Panc1 (cell line): Measurements from ENCODE around the gene MLKL. TPM values are rescaled to one million over a fixed set of nuclear protein-coding genes. Genes with fewer than 3 reads are reported as not detected.
A peak's percentile ranks its signal among the peaks of the same experiment; 100 is the strongest.

ENCODE experiments used
- ATAC-seq: fragments of 200-7000 bp; cut with Tn5 transposase; 2 replicates; pipeline ENCODE4 v1.9.1; 2020; ENCODE audit warnings: mild to moderate bottlenecking, moderate library complexity
- BruUV-seq: library from RNA; stranded (reverse); fragments of 400-500 nt; replicated peaks from 2 replicates; lab custom pipeline; 2021; lab: Mats Ljungman, UMichigan
- CTCF ChIA-PET: fragments of 300-600 bp; sonication (Branson Sonifier 250); formaldehyde crosslinking; loops from one replicate; lab custom pipeline; 2022; ENCODE audit warnings: antibody characterized with exemption; lab: Charles Lee
- POLR2A ChIA-PET: fragments of 300-600 bp; sonication (Branson Sonifier 250); formaldehyde crosslinking; loops from one replicate; lab custom pipeline; 2022; ENCODE audit warnings: antibody characterized with exemption; lab: Charles Lee
- DNase-seq: peaks from one replicate; pipeline ENCODE4 v3.0.0-alpha.2; 2010; ENCODE audit warnings: low read depth, low spot score
- H3K27ac ChIP-seq: 2 replicates; pipeline ENCODE4 v1.5.1; 2011; ENCODE audit warnings: mild to moderate bottlenecking, low read length, inconsistent platforms
- H3K27me3 ChIP-seq: fragments of 200-500 bp; sonication (Bioruptor generic); 2 replicates; pipeline ENCODE4 v1.6.0; 2014; ENCODE audit warnings: low read length, inconsistent platforms; ENCODE audit not compliant: control insufficient read depth, insufficient read depth
- H3K36me3 ChIP-seq: fragments of 200-500 bp; sonication (Bioruptor generic); 2 replicates; pipeline ENCODE4 v1.5.1; 2014; ENCODE audit warnings: inconsistent platforms, mild to moderate bottlenecking, low read length, moderate library complexity; ENCODE audit not compliant: control insufficient read depth, insufficient read depth
- H3K4me1 ChIP-seq: 2 replicates; pipeline ENCODE4 v1.5.1; 2011; ENCODE audit warnings: inconsistent platforms, mild to moderate bottlenecking, low read length, moderate library complexity; ENCODE audit not compliant: control insufficient read depth, insufficient read depth
- H3K4me3 ChIP-seq, 2 experiments: 2 replicates each; pipeline ENCODE4 v1.5.1; 2011 to 2012; ENCODE audit warnings: low read depth in 2 of 2, low read length in 2 of 2, mild to moderate bottlenecking in 2 of 2, inconsistent platforms in 1 of 2, moderate library complexity in 1 of 2
- H3K9me3 ChIP-seq: fragments of 200-500 bp; sonication (Bioruptor generic); 2 replicates; pipeline ENCODE4 v1.5.1; 2014; ENCODE audit warnings: low read depth, mild to moderate bottlenecking, inconsistent platforms, low read length, moderate library complexity; ENCODE audit not compliant: control insufficient read depth, insufficient read depth
- CTCF ChIP-seq: fragments of 450-650 bp; IDR thresholded peaks from 2 replicates; pipeline ENCODE4 v1.5.1; 2017; ENCODE audit warnings: mild to moderate bottlenecking
- POLR2AphosphoS5 ChIP-seq: IDR thresholded peaks from 2 replicates; pipeline ENCODE4 v1.6.1; 2012; ENCODE audit warnings: mild to moderate bottlenecking, low read depth, low read length, moderate library complexity
- REST ChIP-seq, 2 experiments: IDR thresholded peaks; 2 replicates each; pipeline ENCODE4 v1.6.1; 2011 to 2012; ENCODE audit warnings: low read depth in 2 of 2, control low read depth in 1 of 2, low read length in 1 of 2, mild to moderate bottlenecking in 1 of 2, moderate library complexity in 1 of 2; ENCODE audit not compliant: insufficient read depth in 1 of 2
- SIN3A ChIP-seq: IDR thresholded peaks from 2 replicates; pipeline ENCODE4 v1.6.1; 2012; ENCODE audit warnings: low read depth, mild to moderate bottlenecking, low read length, moderate library complexity, borderline replicate concordance; ENCODE audit not compliant: insufficient read depth
- TCF7L2 ChIP-seq: IDR thresholded peaks from 2 replicates; pipeline ENCODE4 v1.6.1; 2011; ENCODE audit warnings: mild to moderate bottlenecking, low read depth, low read length, inconsistent platforms
- in situ Hi-C: cut with HindIII; loops from 2 replicates; pipeline ENCODE4 v1.10.0; 2016; ENCODE audit warnings: low sequenced_read_pairs, low pct_unique_long_range_greater_than_20kb
- intact Hi-C: fragments of 100-400 bp; cut with micrococcal nuclease; formaldehyde crosslinking; loops from one replicate; pipeline ENCODE4 v1.10.0; 2022; ENCODE audit not compliant: unreplicated experiment
- total RNA-seq: library from RNA; stranded (reverse); gene quantifications from one replicate; pipeline ENCODE4 v1.2.1, GENCODE V29; 2021; ENCODE audit not compliant: unreplicated experiment

The MLKL gene
- total RNA-seq, 1 experiment from 2014 or later: 4.8 TPM

GRCh38 chr16:74649839-74650504, 50.7 kb downstream of the MLKL start:
- DNase-seq (no peak), ATAC-seq (no peak)
- no peak overlapping the region for H3K27ac ChIP-seq
- BruUV-seq: TSS peak; percentile 48
- ChIA-PET CTCF (interaction anchor here (0.6 to 0.7 kb wide), 3 partner anchors 53 to 88 kb away, joined by 3 to 5 read pairs (median 5); no protein-coding TSS in a partner anchor), POLR2A (interaction anchor here (0.7 kb wide), 1 partner anchor 19 kb away, joined by 3 read pairs; no protein-coding TSS in a partner anchor)
- no peaks in the 10 kb centered on the region for H3K9me3 ChIP-seq
- intact Hi-C loops: no loop called here
- H3K4me3 ChIP-seq: no peak overlapping the region
- TF ChIP-seq SIN3A (no peak), REST (IDR thresholded peaks at IDR 0.05; ENCODE audit: insufficient read depth in 1 of 2, low read depth in 2 of 2, low read length in 1 of 2) (no peak), TCF7L2 (no peak), CTCF (no peak), POLR2AphosphoS5 (no peak)
- in situ Hi-C loops: no loop called here
- peaks cover 20% of the 10 kb centered on the region; the same call in 1 of the 2 replicates for H3K36me3 ChIP-seq
- H3K4me1 ChIP-seq: no peaks in the 10 kb centered on the region
- H3K27me3 ChIP-seq: no peaks in the 10 kb centered on the region

- no peak for ATAC-seq
- H3K27me3 ChIP-seq: no peaks in the 10 kb centered on the region
- intact Hi-C loops (no loop called here), in situ Hi-C loops (no loop called here)
- DNase-seq: no peak
- H3K36me3 ChIP-seq: peaks cover 30% of the 10 kb centered on the region
- H3K4me3 ChIP-seq: no peak overlapping the region
- ChIA-PET CTCF (no interaction called here), POLR2A (no interaction called here)
- BruUV-seq: no TSS peak
- no peaks in the 10 kb centered on the region for H3K4me1 ChIP-seq
- no peaks in the 10 kb centered on the region for H3K9me3 ChIP-seq
- TF ChIP-seq REST (IDR thresholded peaks at IDR 0.05; ENCODE audit: insufficient read depth in 1 of 2, low read depth in 2 of 2, low read length in 1 of 2) (no peak), POLR2AphosphoS5 (no peak), CTCF (no peak), SIN3A (no peak), TCF7L2 (no peak)
- H3K27ac ChIP-seq: no peak overlapping the region
Observed at GRCh38 chr16:74641969-74642368, 58.7 kb downstream of the MLKL start.
